LNCAP (cell line): ENCODE results near the gene CADM1.

Experiments
- CTCF ChIP-seq: fragments of 450-650 bp; IDR thresholded peaks from 2 replicates; pipeline ENCODE4 v1.5.1; 2017; ENCODE audit warnings: mild to moderate bottlenecking

The CADM1 gene

GRCh38 chr11:115389790-115390189 lies 114.4 kb downstream of the CADM1 start:
- TF ChIP-seq CTCF: no peak

- no peak for TF ChIP-seq CTCF
Observed at GRCh38 chr11:115385226-115385625, 119.0 kb downstream of the CADM1 start.

- TF ChIP-seq CTCF: no peak
Observed at GRCh38 chr11:115384236-115384635, 120.0 kb downstream of the CADM1 start.

GRCh38 chr11:115383431-115383830 lies 120.8 kb downstream of the CADM1 start:
- no peak for TF ChIP-seq CTCF

- no peak for TF ChIP-seq CTCF
Observed at GRCh38 chr11:115379528-115379927, 124.7 kb downstream of the CADM1 start.

- TF ChIP-seq CTCF: no peak
Observed at GRCh38 chr11:115378557-115378956, 125.7 kb downstream of the CADM1 start.

GRCh38 chr11:115377882-115378296 lies 126.3 kb downstream of the CADM1 start:
- no peak for TF ChIP-seq CTCF

- TF ChIP-seq CTCF: no peak
Observed at GRCh38 chr11:115368616-115369015, 135.6 kb downstream of the CADM1 start.
